ENCODE data around the gene KIF13A. TPM values are rescaled to one million over a fixed set of nuclear protein-coding genes. Genes with fewer than 3 reads are reported as not detected.
A peak's percentile ranks its signal among the peaks of the same experiment; 100 is the strongest.

The KIF13A gene
- total and polyA plus RNA-seq, 9 of the 15 experiments (the other 6 are each of a cell fraction or from before 2014, with no cell fraction given) = 3.6 to 44.3 (median 29.7) TPM

- TF ChIP-seq, protein P1, sequence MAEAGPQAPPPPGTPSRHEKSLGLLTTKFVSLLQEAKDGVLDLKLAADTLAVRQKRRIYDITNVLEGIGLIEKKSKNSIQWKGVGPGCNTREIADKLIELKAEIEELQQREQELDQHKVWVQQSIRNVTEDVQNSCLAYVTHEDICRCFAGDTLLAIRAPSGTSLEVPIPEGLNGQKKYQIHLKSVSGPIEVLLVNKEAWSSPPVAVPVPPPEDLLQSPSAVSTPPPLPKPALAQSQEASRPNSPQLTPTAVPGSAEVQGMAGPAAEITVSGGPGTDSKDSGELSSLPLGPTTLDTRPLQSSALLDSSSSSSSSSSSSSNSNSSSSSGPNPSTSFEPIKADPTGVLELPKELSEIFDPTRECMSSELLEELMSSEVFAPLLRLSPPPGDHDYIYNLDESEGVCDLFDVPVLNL (CRISPR knock-in tag; IDR thresholded peaks at IDR 0.05; ENCODE audit: low read depth) = no peak
- TF ChIP-seq FOXA1 (IDR thresholded peaks at IDR 0.05; ENCODE audit: borderline replicate concordance) (no peak), HDAC2 (IDR thresholded peaks at IDR 0.05) (no peak), SRSF9 (IDR thresholded peaks at IDR 0.05; ENCODE audit: borderline replicate concordance, low read depth, low read length) (no peak), ZNF695 (CRISPR knock-in tag; IDR thresholded peaks at IDR 0.05) (no peak), FOXK1 (CRISPR knock-in tag; IDR thresholded peaks at IDR 0.05; ENCODE audit: borderline replicate concordance) (no peak), ZNF57 (CRISPR knock-in tag; IDR thresholded peaks at IDR 0.05) (no peak), ATF6 (CRISPR knock-in tag; IDR thresholded peaks at IDR 0.05) (no peak), CBFB (CRISPR knock-in tag; IDR thresholded peaks at IDR 0.05) (no peak), NR1H2 (CRISPR knock-in tag; IDR thresholded peaks at IDR 0.05) (no peak), ZNF165 (CRISPR knock-in tag; IDR thresholded peaks at IDR 0.05; ENCODE audit: borderline replicate concordance) (no peak), NCOA2 (IDR thresholded peaks at IDR 0.05; ENCODE audit: partially characterized antibody in 2 of 2) (no peak), EHMT2 (IDR thresholded peaks at IDR 0.05) (no peak), CSDE1 (IDR thresholded peaks at IDR 0.05) (no peak), ZC3H11A (IDR thresholded peaks at IDR 0.05; ENCODE audit: low read depth, low read length) (no peak), ZNF644 (tag; IDR thresholded peaks at IDR 0.05; ENCODE audit: low read depth) (no peak), STAT6 (CRISPR knock-in tag; IDR thresholded peaks at IDR 0.05) (no peak), STAT5B (CRISPR knock-in tag; IDR thresholded peaks at IDR 0.05) (no peak), CBX3 (IDR thresholded peaks at IDR 0.05; ENCODE audit: borderline replicate concordance in 1 of 2, low read length in 2 of 2) (no peak), CCNT2 (IDR thresholded peaks at IDR 0.05; ENCODE audit: borderline replicate concordance, extremely low read depth, insufficient read length, low read depth, low read length) (no peak), MAFF (IDR thresholded peaks at IDR 0.05; ENCODE audit: low read length) (0 out of 2 replicates have a peak, but pooled peaks have one; percentile 13)
- TF ChIP-seq, protein P2, sequence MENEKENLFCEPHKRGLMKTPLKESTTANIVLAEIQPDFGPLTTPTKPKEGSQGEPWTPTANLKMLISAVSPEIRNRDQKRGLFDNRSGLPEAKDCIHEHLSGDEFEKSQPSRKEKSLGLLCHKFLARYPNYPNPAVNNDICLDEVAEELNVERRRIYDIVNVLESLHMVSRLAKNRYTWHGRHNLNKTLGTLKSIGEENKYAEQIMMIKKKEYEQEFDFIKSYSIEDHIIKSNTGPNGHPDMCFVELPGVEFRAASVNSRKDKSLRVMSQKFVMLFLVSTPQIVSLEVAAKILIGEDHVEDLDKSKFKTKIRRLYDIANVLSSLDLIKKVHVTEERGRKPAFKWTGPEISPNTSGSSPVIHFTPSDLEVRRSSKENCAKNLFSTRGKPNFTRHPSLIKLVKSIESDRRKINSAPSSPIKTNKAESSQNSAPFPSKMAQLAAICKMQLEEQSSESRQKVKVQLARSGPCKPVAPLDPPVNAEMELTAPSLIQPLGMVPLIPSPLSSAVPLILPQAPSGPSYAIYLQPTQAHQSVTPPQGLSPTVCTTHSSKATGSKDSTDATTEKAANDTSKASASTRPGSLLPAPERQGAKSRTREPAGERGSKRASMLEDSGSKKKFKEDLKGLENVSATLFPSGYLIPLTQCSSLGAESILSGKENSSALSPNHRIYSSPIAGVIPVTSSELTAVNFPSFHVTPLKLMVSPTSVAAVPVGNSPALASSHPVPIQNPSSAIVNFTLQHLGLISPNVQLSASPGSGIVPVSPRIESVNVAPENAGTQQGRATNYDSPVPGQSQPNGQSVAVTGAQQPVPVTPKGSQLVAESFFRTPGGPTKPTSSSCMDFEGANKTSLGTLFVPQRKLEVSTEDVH (IDR thresholded peaks at IDR 0.05; ENCODE audit: low read depth, partially characterized antibody) = no peak
Measured at GRCh38 chr6:17714177-17714576, 273.3 kb downstream of the KIF13A start (continued).
